PC-3 (cell line): ENCODE measurements around the gene ST3GAL4. TPM values are rescaled to one million over a fixed set of nuclear protein-coding genes. Genes with fewer than 3 reads are reported as not detected.

Source experiments
- ATAC-seq: fragments of 200-7000 bp; cut with Tn5 transposase; 2 replicates; pipeline ENCODE4 v1.9.1; 2020; ENCODE audit warnings: mild to moderate bottlenecking, moderate library complexity
- BruUV-seq: library from RNA; stranded (reverse); fragments of 400-500 nt; replicated peaks from 2 replicates; lab custom pipeline; 2021; lab: Mats Ljungman, UMichigan
- CTCF ChIA-PET: fragments of 300-600 bp; sonication (Branson Sonifier 250); formaldehyde crosslinking; loops from one replicate; lab custom pipeline; 2022; ENCODE audit warnings: antibody characterized with exemption; lab: Charles Lee
- POLR2A ChIA-PET: fragments of 300-600 bp; sonication (Branson Sonifier 250); formaldehyde crosslinking; loops from one replicate; lab custom pipeline; 2022; ENCODE audit warnings: antibody characterized with exemption; ENCODE audit not compliant: unreplicated experiment; lab: Charles Lee
- DNase-seq: peaks from one replicate; pipeline ENCODE4 v3.0.0-alpha.2; 2015
- H2AFZ ChIP-seq: fragments of 300-600 bp; sonication (generic); 2 replicates; pipeline ENCODE4 v1.6.0; 2016; ENCODE audit warnings: antibody characterized with exemption, low read length
- H3F3A ChIP-seq: fragments of 300-600 bp; sonication (generic); one replicate; pipeline ENCODE4 v1.6.0; 2017; ENCODE audit warnings: antibody characterized with exemption, low read length, control low read depth, mild to moderate bottlenecking; ENCODE audit not compliant: unreplicated experiment
- H3K27ac ChIP-seq: fragments of 300-600 bp; sonication (generic); 2 replicates; pipeline ENCODE4 v1.5.1; 2016; ENCODE audit warnings: mild to moderate bottlenecking, low read length
- H3K27me3 ChIP-seq: fragments of 300-600 bp; sonication (generic); 2 replicates; pipeline ENCODE4 v1.6.1; 2016; ENCODE audit warnings: low read length, mixed read lengths
- H3K36me3 ChIP-seq: fragments of 300-600 bp; sonication (generic); 2 replicates; pipeline ENCODE4 v1.6.1; 2016; ENCODE audit warnings: low read depth, mixed run types, low read length, mixed read lengths
- H3K4me1 ChIP-seq: fragments of 300-600 bp; sonication (generic); 2 replicates; pipeline ENCODE4 v1.5.1; 2016; ENCODE audit warnings: low read length; ENCODE audit not compliant: insufficient read depth
- H3K4me2 ChIP-seq: fragments of 300-600 bp; sonication (generic); 2 replicates; pipeline ENCODE4 v1.6.0; 2016; ENCODE audit warnings: low read length
- H3K4me3 ChIP-seq: fragments of 300-600 bp; sonication (generic); 2 replicates; pipeline ENCODE4 v1.5.1; 2016; ENCODE audit warnings: mild to moderate bottlenecking, low read length, mixed read lengths
- H3K79me2 ChIP-seq: fragments of 300-600 bp; sonication (generic); 2 replicates; pipeline ENCODE4 v1.6.1; 2017; ENCODE audit warnings: low read length, mixed read lengths
- H3K9ac ChIP-seq: fragments of 300-600 bp; sonication (generic); 2 replicates; pipeline ENCODE4 v1.6.0; 2016; ENCODE audit warnings: mild to moderate bottlenecking, low read length
- H3K9me2 ChIP-seq: fragments of 300-600 bp; sonication (generic); replicated peaks from 2 replicates; pipeline ENCODE4 v1.6.1; 2016; ENCODE audit warnings: mixed run types, low read length, mixed read lengths
- H3K9me3 ChIP-seq: fragments of 300-600 bp; sonication (generic); 2 replicates; pipeline ENCODE4 v1.6.1; 2016; ENCODE audit warnings: low read length, mixed read lengths
- H4K20me1 ChIP-seq: fragments of 300-600 bp; sonication (generic); 2 replicates; pipeline ENCODE4 v1.6.1; 2016; ENCODE audit warnings: low read length, mixed read lengths
- CTCF ChIP-seq: fragments of 300-600 bp; sonication (generic); conservative IDR thresholded peaks from 2 replicates; pipeline ENCODE4 v1.5.1; 2017; ENCODE audit warnings: antibody characterized with exemption, low read depth, mild to moderate bottlenecking, low read length
- EZH2 ChIP-seq: fragments of 300-600 bp; sonication (generic); IDR thresholded peaks from one replicate; pipeline ENCODE4 v1.6.1; 2017; ENCODE audit warnings: antibody characterized with exemption, mild to moderate bottlenecking, low read length; ENCODE audit not compliant: unreplicated experiment
- EZH2phosphoT487 ChIP-seq: fragments of 300-600 bp; sonication (generic); IDR thresholded peaks from 2 replicates; pipeline ENCODE4 v1.6.1; 2018; ENCODE audit warnings: mild to moderate bottlenecking, antibody characterized with exemption, low read length, borderline replicate concordance
- intact Hi-C: fragments of 100-400 bp; cut with micrococcal nuclease; formaldehyde crosslinking; loops from 2 replicates; pipeline ENCODE4 v1.9.0; 2023
- total RNA-seq: library from RNA; depleted of rRNA; stranded (reverse); fragments of >200 nt; gene quantifications from 2 replicates; pipeline ENCODE4 v1.2.3, GENCODE V29; 2014

Gene ST3GAL4
- total RNA-seq, 1 experiment from 2014 or later: 126 TPM

GRCh38 chr11:126344141-126345080 lies 11.1 kb upstream of the ST3GAL4 start:
- no peak for DNase-seq

GRCh38 chr11:126345283-126345682 lies 10.2 kb upstream of the ST3GAL4 start:
- H3K9me2 ChIP-seq: no peaks in the 10 kb centered on the region
- H3F3A ChIP-seq: no peaks in the 10 kb centered on the region
- H3K9me3 ChIP-seq: no peaks in the 10 kb centered on the region
- ChIA-PET POLR2A (no interaction called here), CTCF (no interaction called here)
- H3K27ac ChIP-seq: peak overlapping the region; percentile 45
- peaks cover 19% of the 10 kb centered on the region for H3K79me2 ChIP-seq
- intact Hi-C loops: no loop called here
- H2AFZ ChIP-seq: no peak overlapping the region
- H3K36me3 ChIP-seq: peaks cover 14% of the 10 kb centered on the region; the same call in 1 of the 2 replicates
- no peak overlapping the region for H3K9ac ChIP-seq
- no peak overlapping the region for H3K4me3 ChIP-seq
- TF ChIP-seq CTCF (no peak), EZH2phosphoT487 (no peak), EZH2 (no peak)
- H3K27me3 ChIP-seq: no peaks in the 10 kb centered on the region
- ATAC-seq: no peak
- no peaks in the 10 kb centered on the region for H4K20me1 ChIP-seq
- H3K4me2 ChIP-seq: no peak overlapping the region
- no TSS peak for BruUV-seq
- peaks cover 37% of the 10 kb centered on the region for H3K4me1 ChIP-seq
- no peak for DNase-seq

More at GRCh38 chr11:126344141-126345080, 11.1 kb upstream of the ST3GAL4 start:
- no peak overlapping the region for H3K9ac ChIP-seq
- H2AFZ ChIP-seq: no peak overlapping the region
- CTCF ChIA-PET: no interaction called here
- peaks cover 14% of the 10 kb centered on the region; the same call in 1 of the 2 replicates for H3K36me3 ChIP-seq
- no peaks in the 10 kb centered on the region for H3F3A ChIP-seq
- no peaks in the 10 kb centered on the region for H3K9me2 ChIP-seq
- H4K20me1 ChIP-seq: no peaks in the 10 kb centered on the region
- no peak for ATAC-seq
- TF ChIP-seq CTCF (no peak), EZH2 (no peak), EZH2phosphoT487 (no peak)
- H3K9me3 ChIP-seq: no peaks in the 10 kb centered on the region
- H3K79me2 ChIP-seq: peaks cover 11% of the 10 kb centered on the region
- BruUV-seq: no TSS peak
- no peak overlapping the region for H3K4me2 ChIP-seq
- H3K4me1 ChIP-seq: peaks cover 45% of the 10 kb centered on the region
- POLR2A ChIA-PET: interaction anchor here (0.6 kb wide), 1 partner anchor 1826 kb away, joined by 18 read pairs; no protein-coding TSS in a partner anchor
- no peak overlapping the region for H3K27ac ChIP-seq
- H3K27me3 ChIP-seq: no peaks in the 10 kb centered on the region
- H3K4me3 ChIP-seq: no peak overlapping the region
- intact Hi-C loops: no loop called here
